HG03103 (cell line): ENCODE results near the gene FLACC1.
"Not testable (repeated sequence)": the region's sequence is repeated elsewhere in the genome, so short reads cannot be mapped to it uniquely, and the experiment has no call there.

Source experiments
- ATAC-seq: cut with Tn5 transposase; IDR thresholded peaks from one replicate; pipeline ENCODE4 v1.9.1; 2021; ENCODE audit warnings: low read depth; ENCODE audit not compliant: unreplicated experiment

FLACC1 gene

DNA sequence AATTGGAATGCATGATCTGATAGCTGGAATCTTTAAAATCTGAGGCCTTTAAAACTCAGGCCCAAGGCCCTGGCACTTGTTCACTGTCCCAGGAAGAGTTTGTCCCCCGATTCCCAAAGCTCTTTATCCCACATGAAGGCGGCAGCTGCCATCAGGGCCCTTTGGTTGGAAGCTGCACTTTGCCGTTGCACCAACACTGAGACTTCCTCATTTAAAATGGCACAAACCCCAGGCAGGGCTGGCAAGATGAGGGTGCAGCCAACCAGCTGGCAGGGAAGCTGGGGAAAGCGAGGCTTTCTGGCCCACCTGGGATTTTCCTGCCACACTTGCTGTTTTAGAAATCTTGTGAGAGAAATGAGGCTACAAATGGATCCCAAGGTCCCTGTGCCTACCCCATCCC is 6.3 kb downstream of the FLACC1 start:
- ATAC-seq: no peak

DNA sequence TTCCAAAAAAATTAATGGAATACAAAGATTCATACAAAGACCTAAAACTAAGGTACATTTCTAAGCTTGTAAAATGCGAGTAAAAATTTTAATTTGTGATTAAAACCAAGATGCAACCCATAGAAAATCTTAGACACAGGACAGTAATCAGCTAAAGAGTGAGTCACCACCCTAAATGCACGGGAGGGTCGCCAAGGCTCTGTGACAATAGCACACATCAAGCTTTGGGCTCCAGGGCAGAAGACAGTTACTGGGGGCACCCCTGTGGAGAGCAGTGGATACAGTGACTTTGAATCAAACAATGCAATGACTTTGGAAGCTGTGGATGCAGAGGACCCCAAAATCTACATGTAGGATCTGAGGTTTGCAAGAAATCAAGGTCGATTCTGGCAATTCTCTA is 7.5 kb downstream of the FLACC1 start:
- no peak for ATAC-seq

DNA sequence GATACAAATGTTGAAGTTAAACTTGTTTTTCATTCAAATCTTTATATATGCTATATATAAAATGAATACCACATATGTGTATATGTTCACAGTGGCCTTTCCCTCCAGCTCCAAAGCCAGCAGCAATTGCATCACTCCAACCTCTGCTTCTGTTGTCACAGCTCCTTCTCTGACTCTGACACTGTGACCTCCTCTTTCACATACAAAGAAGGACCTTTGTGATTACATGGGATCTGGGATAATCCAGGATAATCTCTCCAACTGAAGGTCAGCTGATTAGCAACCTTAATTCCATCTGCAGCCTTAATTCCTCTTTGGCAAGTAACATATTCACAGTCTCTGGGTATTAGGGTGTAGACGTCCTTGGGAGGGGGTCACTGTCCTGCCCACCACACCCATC is 8.4 kb downstream of the FLACC1 start:
- no peak for ATAC-seq

DNA sequence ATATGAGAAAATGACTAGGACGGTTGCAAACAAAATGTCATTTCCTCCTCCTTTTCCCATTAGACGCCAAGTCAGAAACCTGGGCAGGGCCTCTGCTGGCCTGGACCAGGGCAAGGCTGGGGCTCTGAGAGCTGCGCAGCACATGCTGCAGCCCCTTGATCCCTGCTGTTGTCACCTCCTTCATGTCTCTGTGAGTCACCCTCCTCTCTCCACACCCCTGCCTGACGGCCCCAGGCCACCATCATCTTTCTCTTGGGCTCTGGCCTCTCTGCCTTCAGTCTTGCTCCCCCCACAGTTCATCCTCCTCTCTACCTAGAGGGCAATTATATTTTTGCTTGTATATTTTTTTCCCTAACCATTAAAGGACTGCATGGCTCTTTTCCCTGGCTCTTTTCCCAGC is 10.0 kb downstream of the FLACC1 start:
- no peak for ATAC-seq

DNA sequence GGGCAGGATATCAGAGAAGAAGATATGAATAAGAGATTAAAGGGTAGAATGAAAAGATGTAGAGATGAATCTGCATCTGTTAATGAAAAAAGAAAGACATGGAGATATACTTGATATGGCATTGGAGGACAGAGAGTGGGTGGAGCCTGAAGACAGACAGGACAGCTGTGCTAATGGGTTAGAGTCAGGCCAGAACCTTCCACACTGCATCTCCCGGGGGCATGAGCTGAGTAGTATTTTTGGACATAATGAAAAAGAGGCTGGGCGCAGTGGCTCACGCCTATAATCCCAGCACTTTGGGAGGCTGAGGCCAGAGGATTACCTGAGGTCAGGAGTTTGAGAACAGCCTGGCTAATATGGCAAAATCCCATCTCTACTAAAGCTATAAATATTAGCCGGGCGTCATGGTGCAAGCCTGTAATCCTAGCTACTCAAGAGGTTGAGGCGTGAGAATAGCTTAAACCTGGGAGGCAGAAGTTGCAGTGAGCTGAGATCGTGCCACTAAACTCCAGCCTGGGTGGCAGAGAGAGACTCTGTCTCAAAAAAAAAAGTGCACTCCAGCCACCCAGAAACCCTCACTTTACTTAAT is 11.4 kb downstream of the FLACC1 start:
- no peak for ATAC-seq

DNA sequence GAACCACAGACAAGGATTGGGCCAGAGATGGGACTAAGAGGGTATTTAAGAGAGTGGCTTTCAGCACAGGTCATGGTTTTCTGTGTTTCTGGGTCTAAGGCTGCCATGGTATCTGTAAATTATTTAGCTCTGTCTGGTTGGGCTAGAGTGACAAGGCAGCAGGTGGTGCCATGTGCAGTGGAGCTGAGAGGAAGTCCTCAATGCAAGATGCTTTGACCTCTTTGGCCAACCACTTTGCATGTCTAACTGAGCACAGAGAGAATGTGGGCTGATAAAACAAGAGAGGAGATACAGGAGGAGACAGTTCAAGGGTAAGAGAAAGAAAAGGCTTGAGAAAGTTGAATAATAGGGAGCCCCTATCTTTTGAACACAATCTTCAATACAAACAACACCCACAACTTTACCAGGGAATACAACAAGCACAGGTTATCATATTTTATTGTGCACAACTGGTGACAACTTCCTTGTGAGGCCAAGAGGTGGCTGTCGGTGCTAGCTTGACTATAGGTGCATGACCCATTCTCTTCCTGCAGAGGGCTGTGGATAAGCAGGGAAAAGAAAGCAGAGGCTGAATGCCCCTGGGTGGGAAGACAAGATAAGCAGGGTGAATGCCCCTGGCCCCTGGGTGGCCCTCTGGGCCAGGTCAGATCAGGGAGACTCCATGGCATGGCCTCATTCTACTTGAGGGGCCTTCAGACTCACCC is 12.3 kb downstream of the FLACC1 start:
- ATAC-seq: peak; percentile 79

DNA sequence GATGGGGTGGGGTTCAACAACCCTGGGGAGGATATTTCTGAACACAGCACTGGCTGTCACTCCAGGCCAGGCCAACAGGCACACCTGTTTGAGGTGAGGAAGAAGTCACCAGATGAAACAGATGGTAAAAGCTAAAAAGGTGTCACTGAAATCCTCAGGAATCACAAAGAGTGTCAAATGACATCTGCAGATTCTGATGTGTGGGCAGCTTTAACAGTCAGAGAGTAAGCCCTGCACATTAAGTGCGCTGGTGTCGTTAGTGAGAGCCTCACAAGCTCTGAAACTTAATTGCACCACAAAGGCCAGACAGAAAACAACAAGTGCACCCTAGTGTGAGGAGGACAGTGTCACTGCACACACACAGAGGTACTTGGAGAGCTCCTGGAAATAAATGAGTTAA is 13.6 kb downstream of the FLACC1 start:
- ATAC-seq: no peak

DNA sequence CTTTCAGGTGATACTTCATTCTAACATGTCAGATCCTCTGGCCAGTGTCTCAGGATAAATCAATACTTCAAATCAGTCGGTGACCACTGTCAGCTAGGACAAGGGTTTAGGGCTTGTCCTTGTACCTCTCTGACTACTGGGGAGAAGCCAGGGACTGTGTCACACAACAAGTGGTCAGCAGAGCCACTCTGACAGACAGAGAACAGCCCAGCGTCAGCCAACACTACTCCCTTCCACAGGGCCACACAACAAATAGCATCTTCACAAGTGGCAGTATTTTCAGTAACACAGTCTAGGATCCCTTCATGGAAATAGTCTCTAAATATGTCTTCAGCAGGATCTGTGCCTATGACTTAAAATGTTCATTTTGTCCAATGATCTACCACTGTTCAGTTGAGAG is 14.2 kb downstream of the FLACC1 start:
- no peak for ATAC-seq

DNA sequence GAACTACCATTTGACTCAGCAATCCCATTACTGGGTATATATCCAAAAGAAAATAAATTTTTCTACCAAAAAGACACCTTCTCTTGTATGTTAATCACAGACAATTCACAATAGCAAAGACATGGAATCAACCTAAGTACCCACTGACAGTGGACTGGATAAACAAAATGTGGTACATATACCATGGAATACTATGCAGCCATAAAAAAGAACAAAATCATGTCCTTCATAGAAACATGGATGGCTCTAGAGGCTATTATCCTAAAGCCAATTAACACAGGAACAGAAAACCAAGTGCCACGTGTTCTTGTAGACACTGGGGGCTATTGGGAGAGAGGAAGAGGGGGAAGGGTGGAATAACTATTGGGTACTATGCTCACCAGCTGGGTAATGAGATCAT is 27.7 kb downstream of the FLACC1 start:
- no peak for ATAC-seq

DNA sequence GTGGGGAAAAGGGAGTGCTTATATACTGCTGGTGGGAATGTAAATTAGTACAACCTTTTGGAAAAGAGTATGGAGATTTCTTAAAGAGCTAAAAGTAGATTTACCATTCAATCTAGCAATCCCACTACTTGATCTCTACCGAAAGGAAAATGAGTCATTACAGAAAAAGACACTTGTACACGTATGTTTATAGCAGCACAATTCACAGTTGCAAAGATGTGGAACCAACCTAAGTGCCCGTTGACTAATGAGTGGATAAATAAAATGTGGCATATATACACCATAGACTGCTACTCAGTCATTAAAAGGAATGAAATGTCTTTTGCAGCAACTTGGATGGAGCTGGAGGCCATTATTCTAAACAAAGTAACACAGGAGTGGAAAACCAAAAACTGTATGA is 29.5 kb downstream of the FLACC1 start:
- no peak for ATAC-seq

DNA sequence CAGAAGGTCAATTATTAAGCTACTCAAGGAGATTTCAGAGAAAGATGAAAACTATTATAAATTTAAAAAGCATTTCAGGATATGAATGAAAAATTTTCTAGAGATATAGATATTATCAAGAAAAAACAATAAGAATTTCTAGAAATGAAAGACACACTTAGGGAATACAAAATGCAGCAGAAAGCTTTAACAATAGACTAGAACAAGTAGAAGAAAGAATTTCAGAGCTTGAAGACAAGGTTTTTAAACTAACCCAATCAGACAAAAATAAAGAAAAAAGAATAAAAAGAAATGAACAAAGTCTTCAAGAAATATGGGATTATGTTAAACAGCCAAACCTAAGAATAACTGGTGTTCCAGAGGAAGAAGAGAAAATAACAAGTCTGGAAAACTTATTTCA is 34.4 kb downstream of the FLACC1 start:
- ATAC-seq: no peak

DNA sequence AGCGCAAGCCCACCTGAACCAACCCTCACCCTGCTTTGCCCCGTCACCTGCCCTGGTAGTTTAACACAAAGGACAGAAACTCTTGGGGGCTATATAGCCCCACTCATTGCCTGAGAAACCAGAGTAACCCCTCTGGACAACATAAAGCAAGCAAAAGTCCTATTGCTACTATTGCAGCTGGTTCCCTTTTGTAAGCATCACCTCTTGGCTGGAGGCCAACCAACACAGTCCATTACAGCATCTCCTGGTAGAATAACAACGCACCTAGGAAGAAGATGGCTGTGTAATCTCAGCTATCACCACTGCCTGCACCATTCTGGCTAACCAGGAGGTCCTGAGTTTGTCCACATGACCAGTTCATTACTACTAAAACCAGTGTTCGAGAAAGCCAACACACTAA is 36.4 kb downstream of the FLACC1 start:
- no peak for ATAC-seq

DNA sequence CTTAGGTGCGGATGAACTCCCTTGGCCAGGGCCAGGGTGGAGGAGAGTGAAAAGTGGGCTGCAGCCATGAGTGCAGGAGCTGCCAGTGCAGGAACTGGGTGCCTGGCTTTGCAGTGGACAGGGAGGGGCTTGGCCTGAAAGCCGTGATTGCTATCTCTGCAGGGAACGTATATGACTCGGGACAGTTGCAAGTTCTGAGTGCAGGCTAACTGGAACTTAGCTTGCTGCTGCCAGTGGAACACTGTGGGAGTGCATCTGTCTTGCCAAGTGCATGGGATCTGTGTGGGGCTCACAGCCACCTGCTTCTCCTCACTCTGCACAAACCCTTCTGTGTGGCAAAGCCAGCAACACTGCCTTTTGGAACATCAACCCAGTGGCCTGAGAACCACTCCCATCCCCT is 36.9 kb downstream of the FLACC1 start:
- ATAC-seq: no peak

DNA sequence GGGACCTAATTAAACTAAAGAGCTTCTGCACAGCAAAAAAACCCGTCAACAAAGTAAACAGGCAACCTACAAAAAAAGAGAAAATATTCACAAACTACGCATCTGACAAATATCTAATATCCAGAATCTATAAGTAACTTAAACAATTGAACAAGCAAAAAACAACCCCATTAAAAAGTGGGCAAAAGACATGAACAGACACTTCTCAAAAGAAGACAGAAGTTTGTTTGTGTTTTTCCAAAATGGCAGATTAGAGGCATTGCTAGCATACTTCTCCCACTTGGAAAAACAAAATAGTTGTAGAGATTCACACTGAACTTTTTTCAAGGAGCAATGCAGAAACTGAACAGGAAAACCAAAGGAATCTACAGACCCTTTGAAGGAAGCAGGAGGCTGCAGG is 37.6 kb downstream of the FLACC1 start:
- ATAC-seq: no peak

DNA sequence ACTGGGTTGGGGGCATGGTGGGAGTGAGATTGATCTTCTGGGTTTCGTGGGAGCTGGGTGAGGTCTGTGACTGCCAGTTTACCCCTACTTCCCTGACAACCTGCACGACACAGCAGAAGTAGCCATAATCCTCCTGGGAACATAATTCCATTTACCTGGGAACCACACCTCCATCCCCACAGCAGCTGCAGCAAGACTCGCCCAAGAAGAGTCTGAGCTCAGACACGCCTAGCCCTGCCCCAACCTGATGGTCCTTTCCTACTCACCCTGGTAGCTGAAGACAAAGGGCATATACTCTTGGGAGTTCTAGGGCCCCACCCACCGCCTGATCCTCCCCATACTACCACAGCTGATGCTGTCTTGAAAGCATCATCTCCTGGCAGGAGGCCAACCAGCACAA is 43.8 kb downstream of the FLACC1 start:
- ATAC-seq: no peak

DNA sequence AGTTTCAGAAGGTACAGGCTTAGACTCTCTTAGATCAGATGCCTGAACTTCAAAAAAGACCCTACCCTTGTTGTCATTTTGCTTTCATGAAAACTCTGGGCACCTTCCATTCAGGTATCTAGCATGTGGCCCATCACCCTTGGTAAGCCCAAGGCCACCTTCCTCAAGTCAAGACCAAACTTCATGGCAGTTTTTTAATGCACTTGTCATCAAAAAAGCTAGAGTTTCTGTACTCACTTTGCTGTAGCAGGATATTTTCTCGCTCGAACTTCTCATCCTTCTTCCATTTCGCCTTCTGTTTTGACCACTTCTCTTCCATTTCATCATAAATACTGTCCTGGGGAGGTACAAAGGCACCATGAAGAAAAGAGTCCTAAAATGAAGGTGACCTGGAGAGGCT is 48.2 kb downstream of the FLACC1 start:
- no peak for ATAC-seq

DNA sequence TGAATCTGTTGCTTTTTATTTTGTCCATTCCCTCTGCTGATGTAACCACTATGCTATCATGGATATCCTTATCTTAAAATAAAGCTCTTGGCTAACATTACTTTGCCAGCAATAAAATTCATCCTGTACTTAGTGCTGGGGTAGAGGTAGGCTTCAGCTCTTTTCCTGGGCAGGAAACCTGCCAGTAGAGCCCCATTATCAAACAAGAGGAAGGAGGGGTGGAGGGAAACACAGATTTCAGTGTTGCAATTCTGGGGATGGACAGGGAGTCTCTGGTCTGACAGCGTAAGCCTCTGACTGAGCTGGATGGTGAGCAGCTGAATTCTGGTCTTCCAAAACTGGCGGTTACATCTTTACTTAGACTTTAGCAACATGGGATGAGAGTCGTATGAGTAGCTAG is 49.3 kb downstream of the FLACC1 start:
- no peak for ATAC-seq

DNA sequence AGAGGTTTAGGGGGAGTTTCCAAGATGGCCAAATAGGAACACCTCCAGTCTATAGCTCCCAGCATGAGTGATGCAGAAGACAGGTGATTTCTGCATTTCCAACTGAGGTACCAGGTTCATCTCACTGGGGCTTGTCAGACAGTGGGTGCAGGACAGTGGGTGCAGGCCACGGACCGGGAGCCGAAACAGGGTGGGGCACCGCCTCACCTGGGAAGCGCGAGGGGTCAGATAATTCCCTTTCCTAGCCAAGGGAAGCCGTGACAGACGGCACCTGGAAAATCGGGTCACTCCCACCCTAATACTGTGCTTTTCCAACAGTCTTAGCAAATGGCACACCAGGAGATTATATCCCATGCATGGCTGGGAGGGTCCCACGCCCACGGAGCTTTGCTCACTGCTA is 57.2 kb downstream of the FLACC1 start:
- not testable (repeated sequence) for ATAC-seq

DNA sequence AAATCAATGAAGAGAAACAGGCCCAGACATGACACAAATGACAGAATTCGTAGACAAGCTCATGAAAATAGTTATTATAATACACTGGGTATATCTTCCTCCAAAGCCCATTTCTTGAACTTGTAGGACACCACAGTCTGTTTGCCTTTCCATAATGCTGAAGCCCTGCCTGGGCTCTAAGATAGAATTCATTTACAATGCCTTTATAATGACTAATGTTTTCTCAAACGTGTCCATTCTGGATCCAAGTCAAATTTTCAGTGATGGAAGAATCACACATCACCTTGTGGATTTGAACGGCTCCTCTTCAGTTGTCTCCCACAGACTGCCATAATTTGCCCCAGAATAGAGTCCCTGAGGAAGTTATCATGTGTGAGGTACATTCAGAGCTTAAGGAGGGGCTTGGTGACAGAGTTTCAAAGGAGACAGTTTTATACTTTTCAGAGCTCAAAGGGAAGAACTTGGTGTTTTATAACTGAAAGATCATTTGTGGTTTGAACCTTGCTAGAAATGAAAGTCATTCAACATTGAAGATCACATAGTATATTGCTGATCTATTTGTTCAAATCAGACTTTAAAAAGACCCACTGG is 58.6 kb downstream of the FLACC1 start:
- ATAC-seq: no peak

DNA sequence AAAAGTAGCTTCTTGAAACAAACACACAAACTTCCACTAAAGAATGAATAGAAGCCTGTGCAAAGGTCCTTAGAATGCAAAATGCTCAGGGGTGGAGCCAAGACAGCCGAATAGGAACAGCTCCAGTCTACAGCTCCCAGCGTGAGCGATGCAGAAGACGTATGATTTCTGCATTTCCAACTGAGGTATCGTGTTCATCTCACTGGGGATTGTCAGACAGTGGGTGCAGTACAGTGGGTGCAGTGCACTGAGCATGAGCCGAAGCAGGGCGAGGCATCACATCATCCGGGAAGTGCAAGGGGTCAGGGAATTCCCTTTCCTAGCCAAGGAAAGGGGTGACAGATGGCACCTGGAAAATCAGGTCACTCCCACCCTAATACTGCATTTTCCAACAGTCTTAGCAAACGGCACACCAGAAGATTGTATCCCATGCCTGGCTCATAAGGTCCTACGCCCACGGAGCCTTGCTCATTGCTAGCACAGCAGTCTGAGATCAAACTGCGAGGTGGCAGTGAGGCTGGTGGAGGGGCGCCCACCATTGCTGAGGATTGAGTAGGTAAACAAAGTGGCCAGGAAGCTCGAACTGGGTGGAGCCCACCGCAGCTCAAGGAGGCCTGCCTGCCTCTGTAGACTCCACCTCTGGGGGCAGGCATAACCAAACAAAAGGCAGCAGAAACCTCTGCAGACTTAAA is 66.5 kb downstream of the FLACC1 start:
- ATAC-seq: not testable (repeated sequence)

DNA sequence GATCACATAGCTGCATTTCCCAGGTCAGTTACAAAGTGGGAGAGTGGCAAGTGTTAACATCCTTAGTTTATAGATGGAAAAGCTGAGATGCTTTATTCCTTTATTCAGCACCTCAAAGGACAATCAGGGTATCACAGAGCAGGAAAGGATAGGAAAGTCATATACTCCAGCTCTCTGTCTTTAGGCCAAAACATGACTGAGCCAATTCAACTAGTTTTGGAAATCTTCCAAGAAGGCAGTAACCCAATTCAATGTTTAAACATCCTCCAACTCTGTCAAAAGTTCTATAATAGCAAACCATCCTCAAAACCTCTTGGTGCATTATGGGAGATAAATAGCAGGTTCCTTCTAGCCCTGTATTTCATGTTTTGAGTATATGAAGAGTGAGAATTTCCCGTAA is 71.6 kb downstream of the FLACC1 start:
- no peak for ATAC-seq
